22Rv1 (cell line): ENCODE data around the gene GCN1.

ENCODE experiments used
- ZFX ChIP-seq: fragments of 450-650 bp; IDR thresholded peaks from 2 replicates; pipeline ENCODE4 v1.6.1; 2017; ENCODE audit warnings: antibody characterized with exemption, borderline replicate concordance
- TF ChIP-seq, protein P1 (sequence below): fragments of 450-650 bp; IDR thresholded peaks from 2 replicates; pipeline ENCODE4 v1.5.1; 2017; ENCODE audit warnings: mild to moderate bottlenecking

DNA sequence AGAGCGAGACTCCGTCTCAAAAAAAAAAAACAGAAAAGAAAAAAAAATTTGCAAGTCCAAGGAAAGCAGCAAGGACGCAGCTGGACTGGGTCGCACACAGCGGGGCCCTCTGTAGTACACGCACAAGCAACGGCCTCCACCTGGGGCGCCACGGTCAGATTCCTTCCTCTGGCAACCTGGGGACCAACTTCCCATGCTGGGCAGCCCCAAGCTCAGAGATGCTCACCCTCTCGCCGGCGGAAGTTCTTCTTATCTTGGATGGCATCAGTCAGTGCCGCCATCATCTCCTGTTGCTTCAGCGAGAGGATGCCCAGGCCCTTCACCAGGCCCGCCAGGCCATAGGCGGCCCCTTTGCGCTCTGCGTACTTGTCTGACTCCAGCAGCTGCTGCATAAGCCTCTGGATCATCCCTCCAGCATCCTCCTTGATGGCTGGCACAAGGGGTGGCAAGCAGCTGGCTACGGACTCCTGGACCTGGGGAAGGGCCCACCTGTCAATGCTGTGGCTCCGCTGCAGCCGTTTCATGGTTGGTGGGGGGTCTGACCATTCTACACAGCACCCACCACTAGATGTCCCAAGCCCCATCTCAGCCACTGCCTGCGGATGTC lies 43.5 kb downstream of the GCN1 start:
- TF ChIP-seq, protein P1, sequence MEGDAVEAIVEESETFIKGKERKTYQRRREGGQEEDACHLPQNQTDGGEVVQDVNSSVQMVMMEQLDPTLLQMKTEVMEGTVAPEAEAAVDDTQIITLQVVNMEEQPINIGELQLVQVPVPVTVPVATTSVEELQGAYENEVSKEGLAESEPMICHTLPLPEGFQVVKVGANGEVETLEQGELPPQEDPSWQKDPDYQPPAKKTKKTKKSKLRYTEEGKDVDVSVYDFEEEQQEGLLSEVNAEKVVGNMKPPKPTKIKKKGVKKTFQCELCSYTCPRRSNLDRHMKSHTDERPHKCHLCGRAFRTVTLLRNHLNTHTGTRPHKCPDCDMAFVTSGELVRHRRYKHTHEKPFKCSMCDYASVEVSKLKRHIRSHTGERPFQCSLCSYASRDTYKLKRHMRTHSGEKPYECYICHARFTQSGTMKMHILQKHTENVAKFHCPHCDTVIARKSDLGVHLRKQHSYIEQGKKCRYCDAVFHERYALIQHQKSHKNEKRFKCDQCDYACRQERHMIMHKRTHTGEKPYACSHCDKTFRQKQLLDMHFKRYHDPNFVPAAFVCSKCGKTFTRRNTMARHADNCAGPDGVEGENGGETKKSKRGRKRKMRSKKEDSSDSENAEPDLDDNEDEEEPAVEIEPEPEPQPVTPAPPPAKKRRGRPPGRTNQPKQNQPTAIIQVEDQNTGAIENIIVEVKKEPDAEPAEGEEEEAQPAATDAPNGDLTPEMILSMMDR = no peak
- no peak for TF ChIP-seq ZFX
